Ishikawa (cell line): ENCODE data around the gene RHEX.

Experiments used
- CREB1 ChIP-seq: IDR thresholded peaks from 2 replicates; pipeline ENCODE4 v1.6.1; 2012; ENCODE audit warnings: low read depth
- EGR1 ChIP-seq: IDR thresholded peaks from 2 replicates; pipeline ENCODE4 v1.6.1; 2012
- EP300 ChIP-seq: IDR thresholded peaks from 2 replicates; pipeline ENCODE4 v1.6.1; 2012; ENCODE audit warnings: borderline replicate concordance
- FOXM1 ChIP-seq: IDR thresholded peaks from 2 replicates; pipeline ENCODE4 v1.6.1; 2012; ENCODE audit warnings: low read depth, borderline replicate concordance
- NFIC ChIP-seq: IDR thresholded peaks from 2 replicates; pipeline ENCODE4 v1.6.1; 2012
- TAF1 ChIP-seq: IDR thresholded peaks from 2 replicates; pipeline ENCODE4 v1.6.1; 2012; ENCODE audit warnings: low read depth, mild to moderate bottlenecking
- TCF12 ChIP-seq: IDR thresholded peaks from 2 replicates; pipeline ENCODE4 v1.6.1; 2012; ENCODE audit warnings: low read depth
- TEAD4 ChIP-seq: IDR thresholded peaks from 2 replicates; pipeline ENCODE4 v1.6.1; 2012
- TF ChIP-seq, protein P1 (sequence below): IDR thresholded peaks from 2 replicates; pipeline ENCODE4 v1.6.1; 2012; ENCODE audit warnings: low read depth, mild to moderate bottlenecking
- TF ChIP-seq, protein P2 (sequence below): IDR thresholded peaks from 2 replicates; pipeline ENCODE4 v1.6.1; 2012

DNA sequence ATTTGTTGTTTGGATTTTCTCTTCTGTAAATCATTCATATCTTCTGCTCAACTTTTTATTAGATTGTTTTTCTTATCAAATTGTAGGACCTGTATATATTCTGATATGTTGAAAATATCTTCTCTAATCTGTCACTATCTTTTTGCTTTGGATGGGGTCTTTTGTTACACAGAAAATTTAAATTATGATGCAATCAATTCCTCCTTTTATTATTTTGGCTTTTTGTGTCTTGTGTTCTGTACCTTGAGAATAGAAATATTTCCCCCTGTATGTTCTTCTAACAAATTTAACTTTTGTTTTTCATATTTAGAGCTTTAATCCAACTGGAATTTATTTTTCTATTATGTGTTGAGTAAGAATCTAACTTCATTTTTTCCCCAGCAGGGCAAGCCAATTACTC, 67.4 kb downstream of the RHEX start:
- TF ChIP-seq TEAD4 (no peak), CREB1 (no peak), EGR1 (no peak), TAF1 (no peak), EP300 (no peak), NFIC (no peak), FOXM1 (no peak), TCF12 (no peak)
- TF ChIP-seq, protein P1, sequence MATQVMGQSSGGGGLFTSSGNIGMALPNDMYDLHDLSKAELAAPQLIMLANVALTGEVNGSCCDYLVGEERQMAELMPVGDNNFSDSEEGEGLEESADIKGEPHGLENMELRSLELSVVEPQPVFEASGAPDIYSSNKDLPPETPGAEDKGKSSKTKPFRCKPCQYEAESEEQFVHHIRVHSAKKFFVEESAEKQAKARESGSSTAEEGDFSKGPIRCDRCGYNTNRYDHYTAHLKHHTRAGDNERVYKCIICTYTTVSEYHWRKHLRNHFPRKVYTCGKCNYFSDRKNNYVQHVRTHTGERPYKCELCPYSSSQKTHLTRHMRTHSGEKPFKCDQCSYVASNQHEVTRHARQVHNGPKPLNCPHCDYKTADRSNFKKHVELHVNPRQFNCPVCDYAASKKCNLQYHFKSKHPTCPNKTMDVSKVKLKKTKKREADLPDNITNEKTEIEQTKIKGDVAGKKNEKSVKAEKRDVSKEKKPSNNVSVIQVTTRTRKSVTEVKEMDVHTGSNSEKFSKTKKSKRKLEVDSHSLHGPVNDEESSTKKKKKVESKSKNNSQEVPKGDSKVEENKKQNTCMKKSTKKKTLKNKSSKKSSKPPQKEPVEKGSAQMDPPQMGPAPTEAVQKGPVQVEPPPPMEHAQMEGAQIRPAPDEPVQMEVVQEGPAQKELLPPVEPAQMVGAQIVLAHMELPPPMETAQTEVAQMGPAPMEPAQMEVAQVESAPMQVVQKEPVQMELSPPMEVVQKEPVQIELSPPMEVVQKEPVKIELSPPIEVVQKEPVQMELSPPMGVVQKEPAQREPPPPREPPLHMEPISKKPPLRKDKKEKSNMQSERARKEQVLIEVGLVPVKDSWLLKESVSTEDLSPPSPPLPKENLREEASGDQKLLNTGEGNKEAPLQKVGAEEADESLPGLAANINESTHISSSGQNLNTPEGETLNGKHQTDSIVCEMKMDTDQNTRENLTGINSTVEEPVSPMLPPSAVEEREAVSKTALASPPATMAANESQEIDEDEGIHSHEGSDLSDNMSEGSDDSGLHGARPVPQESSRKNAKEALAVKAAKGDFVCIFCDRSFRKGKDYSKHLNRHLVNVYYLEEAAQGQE = no peak
- TF ChIP-seq, protein P2, sequence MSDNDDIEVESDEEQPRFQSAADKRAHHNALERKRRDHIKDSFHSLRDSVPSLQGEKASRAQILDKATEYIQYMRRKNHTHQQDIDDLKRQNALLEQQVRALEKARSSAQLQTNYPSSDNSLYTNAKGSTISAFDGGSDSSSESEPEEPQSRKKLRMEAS = no peak
